ENCODE results near the gene KIAA1143.

- TF ChIP-seq EZH2 (IDR thresholded peaks at IDR 0.05) = no peak
- TF ChIP-seq POLR2AphosphoS5 (IDR thresholded peaks at IDR 0.05; ENCODE audit: borderline replicate concordance, low read depth, low read length) = no peak
- TF ChIP-seq FOXP2 (optimal IDR thresholded peaks at IDR 0.05; ENCODE audit: control extremely low read depth, extremely low read length, insufficient read depth) = no peak
These were observed 39.4 kb downstream of the KIAA1143 start for GRCh38 chr3:44722103-44722401.

All from SK-N-MC (cell line).